GM12891 (cell line): ENCODE results near the gene TMEM14C. TPM values are rescaled to one million over a fixed set of nuclear protein-coding genes. Genes with fewer than 3 reads are reported as not detected.

Experiments used
- DNase-seq: peaks from one replicate; pipeline ENCODE4 v3.0.0; 2011; ENCODE audit warnings: low spot score; ENCODE audit not compliant: insufficient read length
- FAIRE-seq: peaks from 2 replicates; lab custom pipeline; 2011; peaks lifted over from hg19 to GRCh38; lab: Jason Lieb, UNC
- PAX5 ChIP-seq: IDR thresholded peaks from 2 replicates; pipeline ENCODE4 v1.6.1; 2011; ENCODE audit warnings: low read length, moderate library complexity, mild to moderate bottlenecking; ENCODE audit not compliant: insufficient read depth, severe bottlenecking
- POLR2A ChIP-seq: IDR thresholded peaks from 2 replicates; pipeline ENCODE4 v1.6.1; 2011; ENCODE audit warnings: low read depth, low read length, control low read depth
- POLR2AphosphoS5 ChIP-seq: IDR thresholded peaks from 2 replicates; pipeline ENCODE4 v1.6.1; 2011; ENCODE audit warnings: low read depth, low read length, control low read depth
- POU2F2 ChIP-seq: IDR thresholded peaks from 2 replicates; pipeline ENCODE4 v1.6.1; 2011; ENCODE audit warnings: low read depth, mild to moderate bottlenecking, control low read depth, low read length, moderate library complexity
- SPI1 ChIP-seq: IDR thresholded peaks from 2 replicates; pipeline ENCODE4 v1.6.1; 2011; ENCODE audit warnings: low read depth, low read length, control low read depth
- TAF1 ChIP-seq: IDR thresholded peaks from 2 replicates; pipeline ENCODE4 v1.6.1; 2011; ENCODE audit warnings: low read depth, low read length, control low read depth
- polyA plus RNA-seq: library from polyadenylated mRNA; unstranded; fragments of >200 nt; gene quantifications from one replicate; pipeline ENCODE4 v1.2.1, GENCODE V29; 2012; ENCODE audit warnings: low read depth, missing spikeins, inconsistent platforms; ENCODE audit not compliant: missing spikeins

Gene TMEM14C
- polyA plus RNA-seq, result 93.9 TPM

GRCh38 chr6:10722820-10723566 is at the start of gene TMEM14C:
TSS of gene TMEM14C (plus strand) at chr6:10723070. CDS start at chr6:10724614, 1,544 bp downstream.
- TF ChIP-seq POLR2A (peak; percentile 78), TAF1 (peak; percentile 89), POLR2AphosphoS5 (peak; percentile 79), SPI1 (no peak), POU2F2 (peak; percentile 56), PAX5 (no peak)
- DNase-seq, result peak; percentile 78
- peak; percentile 87 for FAIRE-seq

- DNase-seq, result no peak
- FAIRE-seq, result no peak
- TF ChIP-seq POU2F2 (no peak), POLR2A (no peak), TAF1 (no peak), POLR2AphosphoS5 (no peak), PAX5 (no peak), SPI1 (no peak)
Measured at GRCh38 chr6:10676403-10676802, 46.5 kb upstream of the TMEM14C start.

GRCh38 chr6:10678456-10678855 is 44.4 kb upstream of the TMEM14C start:
- DNase-seq (no peak), FAIRE-seq (no peak)
- TF ChIP-seq POU2F2, result no peak
- TF ChIP-seq TAF1, result no peak

- no peak for DNase-seq
- TF ChIP-seq TAF1 (no peak), SPI1 (no peak), POLR2AphosphoS5 (no peak), POU2F2 (no peak), PAX5 (no peak), POLR2A (no peak)
- no peak for FAIRE-seq
Measured at GRCh38 chr6:10681795-10682194, 41.1 kb upstream of the TMEM14C start.

GRCh38 chr6:10682355-10682988 is 40.4 kb upstream of the TMEM14C start:
- no peak for DNase-seq
- FAIRE-seq, result no peak
- TF ChIP-seq POLR2A (no peak), TAF1 (no peak), SPI1 (no peak), PAX5 (no peak), POU2F2 (no peak), POLR2AphosphoS5 (no peak)

- no peak for DNase-seq
- FAIRE-seq, result peak; percentile 48
- peak; percentile 68 for TF ChIP-seq SPI1
- no peak for TF ChIP-seq PAX5
Measured at GRCh38 chr6:10684618-10685017, 38.3 kb upstream of the TMEM14C start.

- peak; percentile 69 for FAIRE-seq
- TF ChIP-seq TAF1, result no peak
- no peak for TF ChIP-seq POU2F2
- no peak for TF ChIP-seq POLR2A
- TF ChIP-seq PAX5, result no peak
- TF ChIP-seq POLR2AphosphoS5, result no peak
- no peak for TF ChIP-seq SPI1
- no peak for DNase-seq
Measured at GRCh38 chr6:10685092-10685915, 37.6 kb upstream of the TMEM14C start.

GRCh38 chr6:10686901-10687300 is 36.0 kb upstream of the TMEM14C start:
- DNase-seq (no peak), FAIRE-seq (no peak)
- no peak for TF ChIP-seq SPI1
- TF ChIP-seq POLR2A, result no peak
- no peak for TF ChIP-seq PAX5
- no peak for TF ChIP-seq POU2F2
- no peak for TF ChIP-seq POLR2AphosphoS5
- TF ChIP-seq TAF1, result no peak

- no peak for FAIRE-seq
- TF ChIP-seq POLR2AphosphoS5 (no peak), PAX5 (no peak), SPI1 (no peak), POU2F2 (no peak), POLR2A (no peak), TAF1 (no peak)
- no peak for DNase-seq
Measured at GRCh38 chr6:10687582-10687981, 35.3 kb upstream of the TMEM14C start.
